ENCODE data around the gene ZNF619. TPM values are rescaled to one million over a fixed set of nuclear protein-coding genes. Genes with fewer than 3 reads are reported as not detected.

Gene ZNF619
- total RNA-seq: 10 to 100 TPM in 1 of 3 donors, 1 to 10 TPM in 2; 6.5 to 11.3 (median 9.5) TPM
- long read RNA-seq, donor 1, partial matches to known transcripts: 0 of 2 reads
- long read RNA-seq, donor 1, other reads (novel, unspliced or antisense): 1 of 2 reads
- long read RNA-seq, donor 2: 0 reads

- intact Hi-C loops (cut with DNase I, micrococcal nuclease): no loop called here
- ATAC-seq (peak; percentile 98), DNase-seq (peak; percentile 79 to 83 (median 82))
- TF ChIP-seq CTCF (IDR thresholded peaks at IDR 0.05): no peak
- Histone ChIP-seq H3K36me3 (ENCODE audit: low read depth) (no peaks in the 10 kb centered on the region), H3K9me3 (no peaks in the 10 kb centered on the region), H3K4me1 (ENCODE audit: low read depth) (no peaks in the 10 kb centered on the region), H3K4me3 (peak within 1 kb of the TSS; percentile 83)
Measured at GRCh38 chr3:40476478-40477470, at the start of gene ZNF619. Gene ZNF619, plus strand, starts transcription at chr3:40477122. Its CDS starts 858 bp downstream, at chr3:40477980.

- H3K36me3 ChIP-seq (ENCODE audit: low read depth): no peaks in the 10 kb centered on the region
- H3K4me1 ChIP-seq (ENCODE audit: low read depth): no peaks in the 10 kb centered on the region
- ATAC-seq (no peak), DNase-seq (no peak)
- no peak for TF ChIP-seq CTCF (IDR thresholded peaks at IDR 0.05)
- intact Hi-C loops (cut with DNase I, micrococcal nuclease): no loop called here
- no peaks in the 10 kb centered on the region for H3K9me3 ChIP-seq
- no peak overlapping the region for H3K4me3 ChIP-seq
Measured at GRCh38 chr3:40432793-40433192, 44.1 kb upstream of the ZNF619 start.

DNA sequence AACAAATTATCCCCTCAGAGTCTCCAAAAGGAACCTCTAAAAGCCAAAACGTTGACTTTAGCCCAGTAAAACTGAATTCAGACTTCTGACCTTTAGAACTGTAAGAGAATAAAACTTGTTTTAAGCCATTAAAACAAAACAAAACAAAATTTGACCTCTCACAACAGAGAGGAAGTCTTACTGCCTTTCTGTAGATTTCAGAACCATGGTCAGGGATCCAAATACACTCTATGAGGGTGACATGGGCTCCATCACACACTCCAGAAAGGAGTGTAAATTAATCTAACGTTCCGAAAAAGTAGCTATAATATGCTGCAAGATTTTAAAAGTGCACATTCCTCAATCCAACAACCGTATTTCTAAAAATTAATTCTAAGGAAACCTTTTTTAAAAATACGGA is 39.0 kb upstream of the ZNF619 start:
- intact Hi-C loops (cut with DNase I, micrococcal nuclease): no loop called here
- ATAC-seq (no peak), DNase-seq (no peak)
- H3K4me3 ChIP-seq: no peak overlapping the region
- no peaks in the 10 kb centered on the region for H3K9me3 ChIP-seq
- no peak for TF ChIP-seq CTCF (IDR thresholded peaks at IDR 0.05)
- no peaks in the 10 kb centered on the region for H3K36me3 ChIP-seq (ENCODE audit: low read depth)
- H3K4me1 ChIP-seq (ENCODE audit: low read depth): no peaks in the 10 kb centered on the region

DNA sequence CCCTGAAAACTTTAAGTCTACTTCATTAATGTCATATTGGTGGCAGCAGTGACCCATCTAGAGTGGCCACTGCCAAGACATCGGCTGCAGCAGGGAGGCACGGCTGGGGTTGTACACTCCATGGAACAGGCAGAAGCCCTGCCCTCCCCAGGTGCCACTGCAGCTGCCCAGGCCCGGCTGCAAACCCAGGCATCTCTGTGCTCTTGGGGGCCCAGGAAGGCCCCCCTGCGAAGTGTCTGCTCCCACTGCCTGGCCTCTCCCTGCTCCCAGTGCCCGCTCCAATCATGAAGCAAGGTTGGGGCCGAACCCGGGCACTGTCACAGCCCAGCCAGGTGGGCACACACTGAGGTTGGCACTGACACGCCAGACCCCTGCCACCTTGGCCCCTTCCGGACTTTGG is 31.9 kb upstream of the ZNF619 start:
- Histone ChIP-seq H3K9me3 (no peaks in the 10 kb centered on the region), H3K4me1 (ENCODE audit: low read depth) (no peaks in the 10 kb centered on the region), H3K4me3 (no peak overlapping the region), H3K36me3 (ENCODE audit: low read depth) (no peaks in the 10 kb centered on the region)
- TF ChIP-seq CTCF (IDR thresholded peaks at IDR 0.05): no peak
- intact Hi-C loops (cut with DNase I, micrococcal nuclease): no loop called here
- ATAC-seq (no peak), DNase-seq (no peak)

GRCh38 chr3:40445880-40446279 is 31.0 kb upstream of the ZNF619 start:
- Histone ChIP-seq H3K4me1 (ENCODE audit: low read depth) (no peaks in the 10 kb centered on the region), H3K9me3 (no peaks in the 10 kb centered on the region), H3K4me3 (no peak overlapping the region), H3K36me3 (ENCODE audit: low read depth) (no peaks in the 10 kb centered on the region)
- intact Hi-C loops (cut with DNase I, micrococcal nuclease): no loop called here
- TF ChIP-seq CTCF (IDR thresholded peaks at IDR 0.05): no peak
- ATAC-seq (no peak), DNase-seq (no peak)

Measured in mucosa of descending colon (tissue), 3 donors.